GM18502 (cell line): ENCODE data around the gene KLHL42.
"Not testable (repeated sequence)": the region's sequence is repeated elsewhere in the genome, so short reads cannot be mapped to it uniquely, and the experiment has no call there.

Source experiments
- ATAC-seq: cut with Tn5 transposase; IDR thresholded peaks from one replicate; pipeline ENCODE4 v1.9.1; 2021; ENCODE audit warnings: mild to moderate bottlenecking; ENCODE audit not compliant: unreplicated experiment, poor library complexity

Gene KLHL42

DNA sequence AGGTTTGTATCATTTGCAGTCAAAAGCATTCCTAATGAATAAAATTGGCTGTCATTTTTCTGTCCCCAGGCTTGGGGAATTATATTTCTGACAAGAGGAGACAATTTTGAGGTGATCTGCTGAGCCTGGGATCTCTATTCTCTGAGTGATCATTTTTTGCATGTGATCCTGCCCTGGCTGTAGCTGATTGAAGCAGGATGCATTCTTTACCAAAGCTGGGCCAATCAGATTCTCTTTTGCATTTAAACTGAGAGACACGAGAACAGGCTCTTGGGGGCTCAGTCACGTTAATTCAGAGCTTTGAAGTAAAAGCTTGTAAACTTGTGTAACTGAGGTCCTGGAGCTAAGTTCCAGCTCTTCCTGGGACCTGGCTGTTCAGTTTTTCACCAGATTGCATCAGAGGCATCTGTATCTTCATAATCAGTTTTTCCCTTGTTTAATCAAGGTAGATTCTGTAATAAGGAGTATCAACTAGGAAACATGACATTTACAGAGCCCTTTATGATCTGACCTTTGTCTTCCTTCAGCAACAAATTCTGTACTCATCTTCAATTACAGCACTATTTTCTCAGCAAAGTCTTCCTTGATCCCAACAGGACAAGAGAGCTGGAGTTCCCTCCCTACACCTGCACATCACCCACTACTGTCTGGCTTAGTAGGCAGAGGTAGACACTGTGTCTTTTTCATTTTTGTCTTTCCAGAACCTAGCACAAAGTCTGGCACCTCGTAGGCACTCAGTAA, 35.0 kb downstream of the KLHL42 start:
- no peak for ATAC-seq

DNA sequence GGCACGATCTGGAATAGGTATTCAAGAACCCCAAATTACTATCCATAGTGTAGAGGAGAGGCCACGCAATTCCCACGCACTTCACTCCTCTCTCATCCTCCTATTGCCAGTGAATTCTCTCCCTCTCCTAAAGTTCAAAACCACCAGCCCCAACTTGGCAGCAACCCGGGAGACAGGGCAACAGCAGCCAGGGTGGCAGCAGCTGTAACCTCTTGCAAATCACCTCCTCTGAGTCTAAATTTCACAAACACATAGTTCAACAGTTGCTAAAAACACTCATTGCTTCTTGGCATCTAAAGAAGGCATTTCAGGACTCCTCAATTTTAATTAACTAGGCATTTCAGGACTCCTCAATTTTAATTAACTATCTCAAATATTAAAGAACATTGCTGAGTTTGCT, 37.7 kb downstream of the KLHL42 start:
- no peak for ATAC-seq

DNA sequence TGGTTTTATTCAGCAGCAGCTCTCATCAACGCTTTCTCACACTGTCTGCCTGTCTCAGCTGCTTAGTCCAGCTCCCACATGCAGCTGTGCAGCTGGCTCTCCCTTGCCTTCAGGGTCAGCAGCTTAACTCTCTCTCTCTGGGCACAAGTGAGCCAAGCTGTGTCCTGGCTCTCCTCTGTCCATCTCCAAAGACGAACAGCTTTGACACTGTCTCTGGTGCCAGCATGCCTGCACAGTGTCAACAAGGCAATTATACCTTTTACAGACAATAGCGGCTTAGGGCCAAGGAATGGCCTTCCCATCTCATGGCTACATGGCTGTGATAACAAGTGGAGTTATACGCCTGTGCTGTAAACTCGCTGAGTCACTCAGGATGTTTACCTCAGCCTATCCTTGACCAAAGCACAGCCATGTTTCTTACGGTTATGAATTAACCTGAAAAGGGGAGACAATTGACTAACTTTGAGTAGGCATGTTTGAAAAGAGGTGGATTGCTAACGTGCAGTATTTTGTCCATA, 38.4 kb downstream of the KLHL42 start:
- no peak for ATAC-seq

DNA sequence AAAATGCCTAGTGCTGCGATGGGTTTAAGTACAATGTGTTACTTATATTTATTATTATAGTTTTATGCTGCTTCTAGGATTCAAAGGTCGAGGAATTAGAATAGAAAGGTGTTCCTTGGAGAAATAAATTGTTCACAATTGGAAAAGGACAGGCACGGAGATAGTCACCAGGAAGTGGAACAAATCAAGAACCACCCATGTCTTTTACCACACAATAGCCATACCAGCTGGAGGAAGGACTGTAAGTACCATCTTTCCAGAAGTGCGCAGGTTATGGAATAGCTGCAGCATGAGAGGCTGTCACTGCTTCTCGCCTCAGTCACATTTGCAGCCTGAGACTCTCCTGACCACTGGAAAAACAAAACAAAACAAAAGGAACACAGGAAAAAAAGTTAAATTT, 40.5 kb downstream of the KLHL42 start:
- ATAC-seq: no peak

DNA sequence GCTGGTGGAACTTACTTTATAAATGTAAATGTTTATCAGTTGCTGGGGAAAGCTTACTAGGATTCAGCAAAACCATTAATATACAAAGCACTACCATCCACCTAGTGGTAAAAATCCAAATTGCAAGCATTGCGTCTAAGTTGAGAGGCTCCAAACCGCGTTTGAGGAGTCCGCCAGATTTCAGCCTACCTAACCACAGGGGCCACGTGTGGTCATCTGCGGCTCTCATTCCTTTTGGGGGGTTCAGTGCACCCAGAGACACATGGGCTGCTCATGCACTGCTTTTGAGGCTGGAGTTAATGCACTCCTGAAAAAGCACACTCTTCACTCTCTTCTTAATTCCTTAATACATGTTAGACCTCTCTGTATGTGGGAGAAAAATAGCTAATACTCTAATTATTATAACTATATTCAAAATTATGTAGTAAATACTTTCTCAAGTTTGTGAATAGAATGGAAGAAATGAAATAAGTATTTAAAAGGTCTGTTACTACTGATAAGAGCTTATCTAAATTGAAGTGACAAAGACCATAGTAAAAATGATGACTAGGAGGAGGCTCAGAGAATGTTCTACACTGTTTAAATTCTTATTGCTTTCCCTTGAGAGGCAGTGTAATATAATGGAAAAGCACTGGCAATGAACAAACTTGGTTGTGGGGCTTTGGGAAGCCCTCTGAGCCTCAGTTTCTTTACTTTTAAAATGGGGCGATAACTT, 41.4 kb downstream of the KLHL42 start:
- ATAC-seq: peak; percentile 17

DNA sequence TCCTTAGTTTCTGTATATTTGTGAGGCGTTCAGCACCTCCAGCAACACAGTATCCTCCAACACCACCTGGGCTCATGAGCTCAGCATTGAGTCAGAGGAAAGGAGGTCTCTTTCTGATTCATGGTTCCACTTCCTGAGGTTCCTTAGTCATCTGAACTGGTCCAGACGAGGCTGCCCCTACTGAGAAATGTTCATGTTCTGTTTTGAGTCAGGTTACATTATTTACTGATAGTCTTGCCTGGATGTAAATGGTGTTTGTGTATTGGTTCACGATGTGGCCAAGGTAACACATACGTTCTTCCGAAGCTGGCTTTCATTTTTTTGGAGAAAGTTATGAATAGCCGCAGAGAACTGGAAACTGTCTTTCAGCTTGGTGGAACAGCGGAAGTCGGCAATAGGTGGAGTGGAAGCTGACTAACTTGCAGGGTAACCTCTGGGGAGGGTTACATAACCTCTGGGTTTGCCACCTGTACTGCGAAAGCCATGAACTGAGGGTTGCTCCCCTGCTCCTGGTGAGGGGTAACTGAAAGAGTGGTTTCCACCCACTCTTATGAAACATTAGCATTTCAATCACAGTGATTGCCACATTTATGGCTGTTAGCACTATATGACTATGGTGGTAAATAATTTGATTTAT, 42.2 kb downstream of the KLHL42 start:
- peak; percentile 77 for ATAC-seq

DNA sequence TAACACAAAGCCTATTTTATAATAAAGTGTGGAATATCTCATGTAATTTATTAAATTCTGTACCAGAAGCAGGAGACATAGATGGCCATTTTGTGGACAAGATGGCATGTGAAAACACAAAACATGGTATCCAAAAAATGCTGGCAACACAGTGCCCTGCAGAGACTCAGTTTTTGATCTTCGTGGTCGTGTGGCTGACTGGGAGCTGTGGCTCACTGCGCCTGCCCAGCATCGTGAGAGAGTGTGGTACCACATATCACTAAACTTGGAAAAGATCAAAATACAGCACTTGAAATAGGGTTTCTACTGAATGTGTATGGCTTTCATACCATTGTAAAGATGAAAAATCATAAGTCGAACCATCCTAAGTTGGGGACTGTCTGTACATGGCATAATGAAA, 43.0 kb downstream of the KLHL42 start:
- no peak for ATAC-seq

DNA sequence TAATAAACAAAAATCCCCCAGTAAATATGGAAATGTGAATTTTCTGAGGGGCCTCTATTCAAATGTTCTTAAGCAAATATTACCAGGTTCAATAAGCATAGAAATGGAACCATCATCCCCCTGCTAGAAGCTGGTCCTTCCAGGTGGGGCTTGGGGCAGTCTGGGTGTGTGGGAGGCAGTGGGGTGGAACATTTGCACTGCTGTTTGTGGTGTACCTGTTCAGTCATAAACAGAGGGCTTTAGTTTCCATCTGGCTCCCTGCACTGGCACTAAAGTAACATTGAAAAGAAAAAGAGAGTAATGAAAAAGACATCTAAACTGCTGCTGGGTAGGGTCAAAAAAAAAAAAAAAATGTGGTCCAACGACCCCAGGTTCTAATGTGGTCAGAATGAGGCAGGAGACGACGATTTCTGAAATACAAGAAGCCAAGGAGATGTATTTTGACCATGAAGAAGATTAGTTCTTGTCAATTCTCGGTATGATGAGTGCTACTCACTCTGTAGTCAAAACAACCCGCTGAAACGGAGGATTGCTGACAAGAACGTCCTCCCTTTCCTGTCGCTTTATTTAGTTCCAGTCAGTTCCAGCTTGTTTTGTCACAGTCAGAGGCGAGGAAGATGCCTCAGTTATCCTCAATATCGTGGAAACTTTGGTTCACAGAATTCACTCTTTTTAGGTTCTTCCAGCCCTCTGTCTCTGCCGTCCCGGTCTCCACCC, 44.3 kb downstream of the KLHL42 start:
- peak; percentile 71 for ATAC-seq

DNA sequence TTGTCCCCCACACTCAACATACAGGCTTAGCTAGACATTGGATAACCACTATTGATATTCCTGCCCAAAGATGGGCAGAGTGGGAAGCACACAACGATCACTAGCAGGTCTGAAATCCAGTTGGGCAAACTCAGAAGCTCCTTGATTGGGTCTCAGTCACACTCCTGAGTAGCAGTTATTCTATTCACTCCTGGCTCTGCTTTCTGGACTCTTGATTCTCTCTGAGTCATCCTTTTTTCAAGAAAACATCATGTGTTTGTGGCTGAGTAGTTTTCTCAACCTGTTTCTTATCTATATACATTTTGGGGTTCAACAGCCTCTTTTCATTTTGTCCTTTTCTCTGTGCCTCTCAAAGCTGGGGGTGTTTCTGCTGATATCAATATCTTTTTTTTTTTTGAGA, 46.0 kb downstream of the KLHL42 start:
- no peak for ATAC-seq

DNA sequence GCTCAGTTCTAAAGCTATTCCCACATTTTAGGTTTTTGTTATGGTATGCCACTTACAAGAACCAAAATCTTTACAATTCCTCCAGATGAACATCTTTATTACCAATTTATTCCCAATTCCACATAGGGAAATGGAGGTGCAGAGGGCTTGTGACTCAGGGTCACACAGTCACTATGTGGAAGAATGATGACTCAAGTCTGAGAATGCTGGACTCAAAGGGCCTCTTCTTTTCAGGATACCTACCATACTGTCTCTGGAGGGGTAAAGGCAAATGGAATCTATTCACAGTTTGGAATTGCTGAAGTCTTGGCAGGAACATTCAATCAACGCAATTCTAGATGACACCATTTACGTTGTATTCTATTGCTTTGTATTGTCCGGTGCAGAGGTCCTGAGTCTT, 48.2 kb downstream of the KLHL42 start:
- no peak for ATAC-seq

DNA sequence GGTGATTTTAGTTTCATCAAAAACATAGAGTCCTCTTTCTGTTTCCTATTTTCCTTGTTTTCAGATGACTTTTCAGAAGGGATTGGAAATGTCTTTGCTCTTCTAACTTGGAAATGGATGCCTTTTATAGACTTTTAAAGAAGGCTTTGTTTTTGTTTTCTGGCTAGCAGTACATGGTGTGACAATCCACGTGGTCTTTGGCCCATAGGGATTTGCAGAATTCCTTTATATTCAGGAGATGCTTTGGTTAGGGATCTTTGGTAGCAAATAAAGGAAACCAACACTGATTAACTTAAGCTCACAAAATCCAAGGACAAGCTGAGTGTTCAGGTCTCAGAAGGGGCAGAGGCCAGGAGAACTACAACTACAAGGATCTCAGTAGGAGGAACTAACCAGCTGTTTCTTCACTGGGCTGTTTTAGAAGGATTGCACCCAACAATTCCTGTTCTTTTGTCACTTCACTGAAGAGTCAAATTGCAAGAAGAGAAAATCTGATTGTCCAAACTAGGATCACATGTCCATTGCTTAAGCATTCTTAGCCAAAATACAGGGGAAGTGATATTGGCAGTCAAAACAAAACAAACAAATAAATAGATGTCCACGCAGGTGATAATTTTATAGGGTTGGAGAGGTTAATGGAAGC, 58.6 kb downstream of the KLHL42 start:
- ATAC-seq: no peak

DNA sequence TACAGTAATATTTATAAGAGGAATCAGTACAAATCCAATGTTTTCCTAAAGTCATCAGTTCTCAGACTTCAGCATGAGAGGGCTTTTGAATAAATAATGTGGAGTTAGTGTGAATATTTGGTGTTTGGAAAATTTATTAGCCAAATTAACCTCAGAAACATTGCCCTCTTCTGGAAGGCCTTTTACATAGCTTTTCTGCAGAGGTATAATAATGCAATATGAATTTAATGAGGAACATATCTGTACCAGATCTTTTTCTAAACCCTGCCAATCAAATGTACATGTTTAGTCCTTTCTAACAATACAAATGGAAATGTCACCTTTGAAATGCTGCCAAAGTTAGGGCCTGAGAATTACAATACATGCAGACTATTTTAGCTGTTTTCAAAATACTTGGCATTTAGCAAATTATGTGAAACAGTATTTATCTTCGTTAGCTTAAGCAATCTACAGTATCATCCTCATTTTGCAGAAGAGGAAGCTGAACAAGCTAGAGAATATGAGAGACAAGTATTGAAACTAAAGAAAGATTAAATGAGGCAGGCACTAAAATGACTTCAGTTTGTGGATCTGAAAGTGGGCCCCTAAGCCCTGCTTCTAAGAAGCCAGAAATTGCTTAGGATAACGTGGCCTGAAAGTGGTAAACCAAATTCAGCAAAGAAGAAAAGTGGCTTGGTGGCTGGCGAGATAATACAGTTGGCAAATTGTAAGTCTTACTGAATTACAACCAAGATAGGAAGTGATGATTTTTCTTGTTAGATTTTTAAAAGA, 60.4 kb downstream of the KLHL42 start:
- ATAC-seq: no peak

DNA sequence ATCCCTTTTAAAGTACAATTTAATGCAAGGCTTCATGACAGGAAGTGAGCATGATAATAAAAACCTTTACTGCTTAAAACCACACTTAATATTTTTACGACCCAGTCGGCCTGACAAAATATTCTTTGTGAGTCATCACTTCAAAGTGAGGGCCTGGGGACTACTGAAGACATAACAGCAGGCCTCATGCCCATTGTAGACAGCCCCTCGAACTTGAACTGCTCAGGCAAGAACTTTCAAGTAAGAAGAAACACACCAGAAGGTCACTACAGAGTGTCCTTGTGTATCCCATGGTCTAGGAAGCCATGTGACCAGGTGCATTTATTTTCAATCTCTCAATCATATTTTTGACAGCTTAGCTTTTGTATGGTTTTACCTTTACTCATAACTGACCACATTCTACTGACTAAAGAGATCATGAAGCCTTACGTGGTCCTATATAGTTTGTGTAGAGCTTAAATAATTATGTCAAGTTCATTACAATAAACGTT, 61.4 kb downstream of the KLHL42 start:
- ATAC-seq: no peak

DNA sequence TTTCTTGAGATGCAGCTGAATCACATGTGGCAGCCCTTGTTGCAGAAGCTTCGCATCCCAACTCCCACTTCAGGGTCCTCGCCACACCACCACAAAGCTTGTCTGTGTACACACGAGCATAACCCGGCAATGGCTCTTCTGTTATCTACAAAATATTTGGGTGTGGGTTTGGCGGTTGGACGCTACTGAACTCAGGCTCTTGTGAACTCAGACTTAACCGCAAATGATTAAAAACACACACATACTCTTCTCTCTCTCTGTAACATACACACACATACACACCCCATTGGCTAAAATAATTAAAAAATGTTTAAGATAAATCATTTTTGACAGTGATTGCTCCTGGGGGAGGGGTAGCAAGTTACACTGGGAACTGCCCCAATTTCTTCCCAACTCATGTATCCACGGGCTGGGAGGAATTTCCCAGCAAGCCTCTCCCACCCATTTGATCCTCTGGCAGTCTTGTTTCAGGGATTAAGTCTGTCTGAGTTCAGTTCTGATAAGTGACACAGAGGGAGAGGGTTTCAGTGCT, 63.7 kb downstream of the KLHL42 start:
- no peak for ATAC-seq

DNA sequence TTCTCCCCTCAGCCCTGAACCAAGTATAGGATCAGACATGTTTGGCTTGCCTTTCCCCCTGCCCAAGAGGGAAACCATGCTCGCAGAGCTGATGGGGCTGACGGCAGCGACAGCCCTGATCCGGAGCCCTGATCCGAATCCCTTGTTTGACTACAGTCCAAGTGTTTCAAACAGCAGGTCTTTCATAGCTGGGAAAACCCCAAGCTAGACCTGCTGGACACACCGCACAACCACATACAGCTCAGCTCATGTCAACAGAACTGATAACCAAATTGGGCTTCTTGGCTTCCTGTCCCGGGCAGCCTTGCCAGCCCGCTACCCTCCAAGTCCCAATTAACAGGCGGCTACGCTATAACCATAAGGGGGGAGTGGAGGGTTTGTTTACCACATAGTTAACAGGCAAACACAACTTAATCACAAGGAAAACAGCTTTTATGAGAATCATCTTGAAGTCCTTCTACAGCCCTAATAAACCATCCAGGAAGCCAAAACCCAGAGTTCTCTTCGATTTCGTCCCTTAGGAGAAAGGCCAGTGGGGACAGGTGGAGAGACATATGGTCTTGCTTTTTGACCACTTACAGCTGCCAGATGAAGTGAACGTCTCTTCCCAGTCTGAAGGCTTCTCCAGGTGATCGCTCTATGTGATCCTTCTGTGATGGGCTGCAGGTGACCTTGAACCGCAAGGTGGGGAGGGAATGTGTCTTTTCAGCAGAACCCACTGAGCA, 64.5 kb downstream of the KLHL42 start:
- ATAC-seq: no peak

DNA sequence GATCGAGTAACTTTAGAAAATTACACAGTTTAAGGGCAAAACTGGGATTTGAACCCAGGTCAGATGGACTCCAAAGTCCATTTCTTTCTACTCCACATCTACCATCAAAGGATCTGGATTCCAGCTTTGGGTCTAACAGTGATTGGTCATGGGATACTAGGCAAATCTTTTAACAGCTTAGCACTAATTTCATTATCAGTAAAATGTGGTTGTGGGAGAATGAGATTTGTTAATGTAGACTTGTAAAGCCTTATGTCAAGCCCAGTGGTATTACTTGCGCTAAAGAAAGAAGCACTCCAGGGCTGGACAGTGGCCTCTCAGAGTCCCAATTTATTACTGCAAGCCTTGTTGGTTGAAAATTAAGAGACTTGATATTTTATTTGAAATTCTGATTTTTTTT, 65.2 kb downstream of the KLHL42 start:
- no peak for ATAC-seq

DNA sequence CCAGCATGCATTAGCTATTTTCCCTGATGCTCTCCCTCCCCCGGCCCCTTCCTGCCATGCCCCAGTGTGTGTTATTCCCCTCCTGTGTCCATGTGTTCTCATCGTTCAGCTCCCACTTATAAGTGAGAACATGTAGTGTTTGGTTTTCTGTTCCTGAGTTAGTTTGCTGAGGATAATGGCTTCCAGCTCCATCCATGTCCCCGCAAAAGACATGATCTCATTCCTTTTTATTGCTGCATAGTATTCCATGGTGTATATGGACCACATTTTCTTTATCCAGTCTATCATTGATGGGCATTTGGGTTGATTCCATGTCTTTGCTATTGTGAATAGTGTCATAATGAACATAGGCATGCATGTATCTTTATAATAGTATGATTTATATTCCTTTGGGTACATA, 65.7 kb downstream of the KLHL42 start:
- ATAC-seq: not testable (repeated sequence)

DNA sequence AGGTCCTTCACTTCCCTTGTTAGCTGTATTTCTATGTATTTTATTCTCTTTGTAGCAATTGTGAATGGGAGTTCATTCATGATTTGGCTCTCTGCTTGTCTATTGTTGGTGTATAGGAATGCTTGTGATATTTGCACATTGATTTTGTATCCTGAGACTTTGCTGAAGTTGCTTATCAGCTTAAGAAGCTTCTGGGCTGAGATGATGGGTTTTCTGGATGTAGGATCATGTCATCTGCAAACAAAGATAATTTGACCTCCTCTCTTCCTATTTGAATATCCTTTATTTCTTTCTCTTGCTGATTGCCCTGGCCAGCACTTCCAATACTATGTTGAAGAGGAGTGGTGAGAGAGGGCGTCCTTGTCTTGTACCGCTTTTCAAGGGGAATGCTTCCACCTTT, 67.3 kb downstream of the KLHL42 start:
- ATAC-seq: not testable (repeated sequence)
